HG02763 (cell line): ENCODE measurements around the gene ADGRD1.

Experiments used
- ATAC-seq: cut with Tn5 transposase; IDR thresholded peaks from one replicate; pipeline ENCODE4 v1.9.1; 2021; ENCODE audit warnings: mild to moderate bottlenecking, moderate library complexity; ENCODE audit not compliant: unreplicated experiment

The ADGRD1 gene

DNA sequence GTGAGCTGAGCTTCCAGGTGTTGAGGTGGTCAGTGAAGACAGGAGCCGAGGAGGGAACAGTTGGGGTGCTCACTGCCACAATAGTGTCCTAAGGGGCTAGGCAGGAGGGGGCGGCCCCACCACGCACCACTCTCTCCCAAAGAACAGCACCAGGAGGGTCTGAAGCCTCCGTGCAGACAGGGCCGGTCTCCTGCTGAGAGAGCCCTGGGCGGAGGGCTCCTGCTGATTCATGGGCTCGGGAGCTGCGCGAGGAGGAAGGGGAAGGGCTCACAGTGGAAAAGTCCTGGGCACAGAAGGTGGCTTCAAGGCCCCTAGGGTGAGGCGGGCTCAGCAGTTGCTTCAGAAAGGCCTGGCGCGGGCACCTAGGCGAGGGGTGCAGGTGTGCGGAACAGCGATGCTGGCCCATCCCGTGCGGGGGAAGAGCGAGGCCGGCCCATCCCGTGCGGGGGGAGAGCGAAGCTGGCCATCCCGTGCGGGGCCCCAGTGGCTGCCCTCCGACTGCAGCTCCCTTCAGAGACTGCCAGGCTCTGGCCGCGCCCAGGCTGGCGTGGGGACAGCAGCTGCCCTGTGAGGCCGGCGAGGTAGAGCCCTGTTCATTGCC lies 176.7 kb downstream of the ADGRD1 start:
- no peak for ATAC-seq

DNA sequence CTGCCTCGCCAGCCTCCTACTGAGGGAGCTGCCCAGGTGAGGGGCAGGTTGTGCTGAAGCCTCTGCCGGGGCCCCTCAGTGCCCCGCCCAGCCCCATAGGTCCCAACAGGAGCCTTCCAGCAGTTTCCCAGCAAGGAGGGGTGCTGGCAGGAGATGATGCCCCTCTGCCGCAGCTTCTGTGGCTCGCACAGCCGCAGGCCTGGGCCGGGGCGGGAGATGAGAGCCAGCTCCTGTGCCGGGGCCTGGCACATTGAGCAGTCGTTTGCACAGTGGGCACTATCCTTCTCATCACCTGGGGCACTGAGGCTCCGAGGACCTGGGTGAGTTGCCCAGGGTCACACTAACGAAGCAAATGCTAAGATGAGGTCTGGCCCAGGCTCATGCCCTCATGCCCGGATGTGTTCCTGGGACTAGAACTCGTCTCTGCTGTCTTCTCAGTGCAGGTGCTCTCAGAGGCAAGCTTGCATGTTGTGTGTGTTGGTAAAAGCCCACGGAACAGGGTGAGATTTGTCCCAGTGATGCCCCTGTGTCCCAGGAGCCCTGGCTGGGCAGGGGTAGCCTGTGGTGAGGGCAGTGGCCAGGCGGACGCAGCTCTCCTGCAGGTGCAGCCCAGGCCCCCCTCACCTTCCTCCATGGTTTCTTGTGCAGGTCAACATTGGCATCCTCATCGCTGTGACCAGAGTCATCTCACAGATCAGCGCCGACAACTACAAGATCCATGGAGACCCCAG lies 177.5 kb downstream of the ADGRD1 start:
- no peak for ATAC-seq

DNA sequence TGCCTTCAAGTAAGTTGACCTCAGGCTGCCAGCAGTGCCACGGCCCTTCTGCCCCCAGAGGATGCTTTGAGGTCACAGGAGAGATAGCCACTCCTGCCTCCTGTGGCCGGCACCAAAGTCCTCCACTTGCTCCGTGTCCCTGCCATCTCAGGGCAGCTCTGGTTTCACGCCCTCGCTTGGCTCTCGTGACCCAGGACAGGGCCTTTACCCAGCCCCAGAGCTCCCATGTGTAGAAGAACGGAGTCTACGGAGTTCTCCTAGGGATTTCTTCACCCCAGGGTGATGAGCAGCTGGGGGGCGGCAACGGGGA lies 178.1 kb downstream of the ADGRD1 start:
- ATAC-seq, result no peak

DNA sequence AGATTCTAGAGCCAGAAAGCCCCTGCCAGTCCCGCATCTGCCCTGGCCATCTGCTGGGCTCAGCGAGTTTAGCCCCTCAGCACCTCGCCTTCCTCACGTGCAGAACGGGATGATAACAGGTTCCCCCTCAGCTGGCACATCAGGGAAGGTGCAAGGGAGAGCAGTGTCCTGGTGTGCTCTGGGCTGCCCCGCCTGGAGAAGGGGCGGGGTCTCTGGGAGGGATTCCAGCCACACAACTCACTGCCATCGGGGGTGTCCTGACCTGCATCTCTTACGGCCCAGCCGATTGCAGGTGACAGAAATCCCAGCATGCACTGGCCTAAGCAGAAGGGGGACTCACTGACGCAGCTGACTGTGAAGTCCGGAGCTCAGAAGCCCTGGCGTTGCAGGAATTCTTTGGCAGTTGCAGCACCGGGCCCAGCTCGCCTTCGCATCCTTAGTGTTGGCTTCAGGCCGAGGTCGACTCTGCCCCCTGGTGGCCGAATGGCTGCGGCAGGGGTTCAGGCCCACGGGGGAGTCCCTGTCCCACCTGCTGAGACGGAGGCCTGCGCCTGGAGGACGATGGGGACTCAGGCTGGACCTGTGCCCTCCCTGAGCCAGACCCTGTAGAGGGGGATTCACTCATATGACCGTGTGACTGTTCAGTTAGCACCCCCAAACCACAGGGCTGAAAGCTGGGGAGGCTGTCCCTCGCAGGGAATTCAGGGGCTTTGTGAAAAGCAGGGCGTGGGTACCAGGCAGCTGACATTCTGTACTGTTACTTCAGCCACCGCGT lies 178.6 kb downstream of the ADGRD1 start:
- ATAC-seq, result peak; percentile 59

DNA sequence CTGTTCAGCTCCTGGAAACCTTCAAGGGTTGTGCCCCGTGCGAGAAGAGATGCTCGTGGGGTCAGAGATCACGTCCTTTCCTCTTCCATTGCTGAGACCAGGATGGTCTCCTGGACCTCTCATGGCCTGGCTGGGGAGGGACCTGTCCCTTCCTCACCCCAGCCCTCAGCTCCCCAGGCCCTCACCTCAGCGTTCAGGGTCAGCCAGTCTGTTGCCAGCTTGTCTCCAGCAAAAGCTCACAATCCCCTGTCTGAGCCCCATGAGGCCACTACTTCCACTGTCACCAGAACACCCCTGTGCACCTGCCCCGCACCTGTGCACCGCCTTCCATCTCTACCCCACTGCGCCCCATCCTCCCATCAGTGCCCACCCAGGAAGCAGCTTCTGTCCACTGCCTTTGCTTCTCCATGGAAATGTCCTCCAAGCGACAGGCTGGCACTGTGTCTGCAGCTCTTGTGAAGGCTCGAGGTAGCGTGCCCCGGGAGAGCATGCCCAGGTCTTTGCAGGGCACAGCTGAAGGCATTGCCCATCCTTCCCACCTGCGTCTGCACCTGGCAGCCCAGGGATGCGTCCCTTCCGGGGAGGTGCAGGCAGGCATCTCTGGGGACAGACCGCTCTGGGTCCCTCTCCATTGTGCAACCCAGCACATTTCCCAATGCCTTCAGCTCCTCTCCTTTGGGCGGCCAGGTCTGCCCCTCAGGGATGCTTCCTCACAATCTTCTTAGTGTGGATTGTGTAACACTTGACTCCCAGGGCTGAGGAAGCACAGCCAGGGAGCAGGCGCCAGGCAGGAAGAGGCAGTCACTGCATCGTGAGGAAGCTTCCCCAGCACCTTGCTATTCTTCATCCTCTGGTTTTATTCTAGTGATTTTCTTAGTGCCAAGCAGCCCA lies 179.6 kb downstream of the ADGRD1 start:
- ATAC-seq, result no peak

DNA sequence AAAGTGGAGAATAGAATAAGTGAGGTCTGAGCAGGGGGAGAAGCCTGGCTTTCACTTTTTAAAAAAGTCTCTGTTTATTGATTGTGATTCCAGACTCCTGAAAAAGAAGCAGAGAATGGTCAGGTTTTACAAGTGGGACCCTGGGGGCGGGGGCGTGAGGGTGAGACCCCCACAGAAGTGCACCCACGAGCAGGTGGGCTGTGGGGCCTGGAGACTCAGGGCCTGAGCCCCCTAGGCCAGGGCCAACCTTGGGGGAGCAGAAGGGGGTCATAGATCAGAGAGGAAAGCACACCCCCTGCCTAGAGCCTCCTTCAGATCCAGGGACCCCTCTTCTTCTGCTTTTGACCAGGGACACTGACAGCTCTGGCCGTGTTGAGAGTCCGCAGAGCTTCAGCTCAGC lies 180.3 kb downstream of the ADGRD1 start:
- no peak for ATAC-seq

DNA sequence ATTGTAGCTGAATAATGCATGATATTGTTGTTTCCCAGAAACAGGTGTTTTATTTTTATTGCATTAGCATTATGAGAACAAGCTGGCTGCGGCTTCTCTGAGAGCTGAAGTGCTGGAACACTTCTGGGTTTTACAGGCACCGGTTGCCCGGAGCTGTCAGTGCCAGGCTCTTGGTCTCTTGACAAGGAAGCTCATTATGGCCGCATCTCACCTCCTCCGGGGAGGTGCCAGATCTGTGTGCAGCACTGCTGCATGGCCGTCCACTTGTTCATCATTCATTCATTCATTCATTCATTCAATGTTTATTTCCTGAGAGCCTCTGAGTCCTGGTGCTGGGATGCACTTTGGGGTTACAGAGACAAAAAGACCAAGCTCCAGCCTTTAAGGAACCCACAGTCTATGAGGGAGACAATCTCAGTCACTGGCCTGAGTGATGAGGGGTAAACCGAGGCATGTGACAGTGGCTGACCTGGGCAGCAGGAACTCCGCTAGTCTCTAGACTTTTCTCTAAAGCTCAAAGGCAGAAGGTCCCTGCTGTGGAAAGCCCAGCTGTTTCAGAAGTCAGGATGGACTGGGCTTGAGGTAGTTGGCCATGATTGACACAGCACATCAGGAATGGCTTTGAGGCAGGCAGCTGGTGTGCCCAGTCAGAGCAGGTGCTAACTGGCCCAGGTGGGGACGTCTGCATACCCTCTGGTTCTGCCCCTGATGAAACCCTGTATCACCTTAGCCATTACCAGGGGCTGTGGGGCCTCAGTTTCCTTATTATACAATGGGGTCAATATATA lies 181.0 kb downstream of the ADGRD1 start:
- no peak for ATAC-seq

DNA sequence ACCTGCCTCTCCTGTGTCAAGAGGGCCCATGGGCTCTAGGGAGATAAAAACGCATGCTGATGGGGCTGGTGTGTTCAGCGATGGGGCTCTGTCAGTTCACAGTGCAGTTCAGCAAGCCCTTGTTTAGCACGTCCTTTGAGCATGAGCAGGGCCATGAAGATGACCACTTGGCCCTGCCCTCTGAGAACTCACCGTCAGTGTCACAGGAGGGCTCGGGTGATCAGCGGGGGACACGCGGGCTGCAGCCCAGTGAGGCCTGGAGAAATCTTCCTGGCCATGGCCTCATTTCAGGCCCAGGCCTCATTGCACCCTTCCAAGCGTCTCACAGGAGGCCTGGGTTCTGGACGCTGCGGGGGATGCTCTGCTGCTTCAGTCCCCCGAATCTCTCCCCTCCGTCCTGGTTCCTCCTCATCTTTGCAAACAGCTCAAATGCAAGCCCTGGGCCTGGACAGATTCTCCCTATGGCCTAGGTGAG lies 181.6 kb downstream of the ADGRD1 start:
- no peak for ATAC-seq

DNA sequence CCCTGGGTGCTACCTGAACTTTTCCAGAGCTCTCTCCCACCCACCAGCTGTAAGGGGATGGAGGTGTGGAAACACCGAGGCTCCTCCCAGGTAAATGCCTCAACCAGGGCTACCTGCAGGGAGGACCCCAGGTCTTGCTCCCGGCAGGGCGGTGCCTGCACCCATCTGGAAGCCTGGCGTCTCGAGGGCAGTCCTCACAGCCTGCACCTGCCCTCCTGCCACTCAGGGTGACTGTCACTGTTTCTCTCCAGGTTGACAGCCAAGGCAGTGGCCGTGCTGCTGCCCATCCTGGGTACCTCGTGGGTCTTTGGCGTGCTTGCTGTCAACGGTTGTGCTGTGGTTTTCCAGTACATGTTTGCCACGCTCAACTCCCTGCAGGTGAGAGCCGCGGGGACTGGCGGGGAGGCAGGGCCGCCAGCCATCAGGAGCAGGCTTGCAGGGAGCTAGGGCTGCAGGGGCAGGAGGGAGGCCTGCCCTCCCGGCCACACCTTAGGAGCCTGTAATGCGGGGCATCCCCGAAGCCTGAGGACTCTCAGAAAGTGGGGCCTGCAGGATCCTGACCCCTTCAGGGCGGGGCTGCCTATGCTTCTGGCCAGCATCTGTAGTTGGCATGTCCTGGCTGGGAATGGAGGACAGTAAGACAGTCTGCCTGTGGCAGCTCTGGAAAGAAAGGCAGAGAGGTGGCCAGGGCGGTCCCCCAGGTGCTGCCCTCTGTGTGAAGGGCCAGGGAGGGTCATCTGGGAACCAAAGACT lies 182.3 kb downstream of the ADGRD1 start:
- no peak for ATAC-seq

DNA sequence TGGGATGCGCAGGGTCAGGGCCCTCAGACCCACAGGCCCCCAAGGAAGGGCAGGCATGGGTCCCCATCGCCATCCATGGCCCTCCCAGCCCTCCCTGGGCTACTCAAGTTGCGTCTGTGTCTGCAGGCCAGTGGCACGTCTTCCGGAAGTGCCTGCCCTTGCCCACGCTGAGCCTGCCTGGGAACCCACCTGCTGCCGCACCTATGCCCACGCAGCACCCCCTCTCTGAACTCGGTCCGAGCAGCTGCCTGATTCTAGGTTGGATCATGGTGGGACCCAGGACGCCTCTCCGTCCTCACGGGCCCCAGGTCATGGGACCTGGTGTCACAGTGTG lies 182.8 kb downstream of the ADGRD1 start:
- no peak for ATAC-seq

DNA sequence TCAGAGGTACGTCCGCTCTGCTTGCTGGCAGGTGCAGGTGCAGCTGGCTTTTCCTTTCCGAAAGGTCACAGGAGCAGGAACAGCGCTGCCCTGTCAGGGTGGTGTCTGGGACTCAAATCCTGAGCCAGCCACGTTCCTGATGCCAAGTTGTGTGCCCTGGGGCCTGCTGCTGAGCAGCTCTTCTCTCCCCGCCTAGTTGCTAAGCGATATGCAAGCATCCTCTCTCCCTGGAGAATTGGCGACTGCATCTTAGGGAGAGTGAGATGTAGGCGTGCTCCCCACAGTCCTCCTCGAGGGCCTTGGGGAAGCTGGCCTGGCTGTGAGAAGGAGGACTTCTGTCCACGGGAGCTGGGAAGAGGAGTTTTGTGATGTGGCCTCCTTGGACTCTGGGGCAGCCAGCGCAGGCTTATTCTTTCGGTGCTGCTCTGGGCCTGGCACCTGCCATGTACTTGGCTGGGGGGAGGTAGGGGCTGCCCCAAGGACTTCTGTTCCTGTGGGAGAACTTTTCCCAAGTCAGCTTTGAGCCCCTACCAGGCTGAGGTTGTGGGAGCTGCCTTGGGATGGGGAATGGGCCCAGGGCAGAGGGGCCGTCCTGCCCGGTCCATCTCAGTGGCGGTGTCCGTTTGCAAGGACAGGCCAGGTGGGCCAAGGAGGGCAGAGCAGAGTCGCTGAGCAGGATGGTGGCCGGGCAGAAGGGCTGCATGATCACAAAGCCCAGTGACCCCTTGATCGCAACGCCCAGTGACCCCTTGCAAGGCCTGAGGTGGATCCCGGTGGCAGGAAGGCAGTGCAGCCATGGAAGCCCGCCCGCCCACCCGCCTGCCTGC lies 183.5 kb downstream of the ADGRD1 start:
- ATAC-seq, result no peak

DNA sequence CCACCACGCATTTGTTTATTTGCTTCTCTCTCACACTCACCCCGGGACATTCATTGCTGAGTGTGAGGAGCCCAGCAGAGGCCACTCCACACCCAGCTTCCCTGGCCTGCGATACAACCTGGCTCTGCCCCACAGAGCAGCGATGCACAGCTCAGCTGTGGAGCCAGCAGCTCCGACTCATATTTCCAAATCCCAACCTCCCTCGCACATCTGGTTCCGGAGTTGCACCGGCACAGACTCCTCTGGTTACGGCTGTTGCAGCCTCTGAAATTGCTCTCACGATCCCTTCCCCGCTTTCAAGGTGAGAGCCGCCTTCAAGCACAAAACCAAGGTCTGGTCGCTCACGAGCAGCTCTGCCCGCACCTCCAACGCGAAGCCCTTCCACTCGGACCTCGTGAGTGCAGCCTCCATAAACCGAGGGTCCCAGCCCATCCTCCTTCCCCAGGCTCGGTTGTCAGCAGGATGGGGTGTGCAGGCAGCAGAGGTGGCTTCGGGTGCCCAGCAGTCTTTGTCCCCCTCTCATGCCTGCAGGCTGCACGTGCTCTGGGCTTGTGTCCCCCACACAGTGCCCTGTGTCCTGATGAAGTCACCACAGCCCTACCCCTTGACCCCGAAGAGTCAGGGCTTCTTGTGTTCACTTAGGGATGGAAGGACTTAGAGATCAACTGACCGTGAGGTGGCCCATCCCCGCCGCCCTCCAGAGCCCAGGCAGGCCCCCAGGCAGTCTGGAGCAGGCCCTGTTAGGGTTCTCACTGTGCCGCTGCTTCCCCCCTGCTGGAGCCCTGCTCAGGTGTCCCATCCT lies 184.3 kb downstream of the ADGRD1 start:
- ATAC-seq, result no peak

DNA sequence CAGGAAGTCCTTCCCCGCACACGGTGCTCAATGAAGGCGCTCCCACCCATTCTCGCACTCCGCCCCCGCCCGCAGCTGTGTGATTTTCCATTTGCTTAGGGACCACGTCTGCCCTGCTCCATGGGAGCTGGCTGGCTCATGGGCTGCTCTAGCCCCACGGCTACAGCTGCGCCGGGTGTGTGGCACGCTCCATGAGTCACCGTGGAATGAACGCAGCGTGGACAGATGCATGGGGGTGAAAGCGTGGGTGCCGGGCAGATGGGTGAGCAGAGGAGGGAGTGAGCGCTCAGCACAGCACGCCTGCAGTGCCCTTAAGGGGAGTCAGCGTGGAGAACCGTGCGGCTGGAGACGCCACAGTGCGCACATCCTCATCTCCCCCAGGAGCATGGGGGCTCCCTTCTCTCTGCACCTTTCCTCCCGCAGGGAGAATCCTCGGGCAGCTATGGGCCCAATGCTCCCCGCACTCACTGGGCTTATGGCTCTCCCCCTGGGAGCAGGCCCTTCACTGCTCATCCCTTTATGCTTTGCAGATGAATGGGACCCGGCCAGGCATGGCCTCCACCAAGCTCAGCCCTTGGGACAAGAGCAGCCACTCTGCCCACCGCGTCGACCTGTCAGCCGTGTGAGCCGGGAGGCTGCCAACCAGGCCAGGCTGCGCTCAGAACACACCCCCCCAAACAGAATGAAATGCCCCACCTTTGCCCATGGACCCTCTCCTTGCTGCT lies 185.1 kb downstream of the ADGRD1 start:
- ATAC-seq, result no peak

DNA sequence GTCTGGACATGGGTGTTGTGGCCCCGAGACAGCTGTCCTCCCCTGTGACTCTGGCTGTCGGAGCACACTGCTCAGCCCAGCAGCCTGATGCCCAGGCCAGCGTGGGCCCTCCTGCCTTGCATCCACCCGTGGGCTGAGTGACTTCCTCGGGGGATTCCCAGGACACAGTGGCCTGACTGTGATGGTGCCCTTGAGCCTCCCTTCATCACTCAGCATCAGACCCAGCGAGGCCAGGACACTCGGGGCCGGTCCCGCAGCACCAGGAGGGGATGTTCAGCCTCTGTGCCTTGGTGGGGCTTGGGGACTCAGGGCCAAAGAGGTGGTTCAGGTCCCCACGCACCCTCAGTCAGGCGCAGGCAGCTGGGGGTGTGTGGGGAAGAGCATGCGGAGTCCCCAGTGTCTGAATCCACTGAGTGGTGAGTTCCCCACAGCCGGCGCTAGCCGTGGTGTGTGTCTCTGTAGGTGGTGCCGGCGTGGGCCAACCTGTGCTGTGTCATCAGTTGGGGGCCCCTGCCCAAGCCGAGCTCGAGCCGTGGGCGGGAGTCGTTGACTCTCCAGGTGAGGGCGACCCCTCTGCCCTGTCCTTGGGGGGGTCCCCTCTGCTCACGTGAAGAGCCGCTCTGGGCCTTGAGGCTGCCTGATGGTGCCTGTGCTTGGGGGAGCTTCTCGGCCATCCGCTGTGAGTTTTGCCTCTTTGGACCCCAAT lies 185.8 kb downstream of the ADGRD1 start:
- no peak for ATAC-seq

DNA sequence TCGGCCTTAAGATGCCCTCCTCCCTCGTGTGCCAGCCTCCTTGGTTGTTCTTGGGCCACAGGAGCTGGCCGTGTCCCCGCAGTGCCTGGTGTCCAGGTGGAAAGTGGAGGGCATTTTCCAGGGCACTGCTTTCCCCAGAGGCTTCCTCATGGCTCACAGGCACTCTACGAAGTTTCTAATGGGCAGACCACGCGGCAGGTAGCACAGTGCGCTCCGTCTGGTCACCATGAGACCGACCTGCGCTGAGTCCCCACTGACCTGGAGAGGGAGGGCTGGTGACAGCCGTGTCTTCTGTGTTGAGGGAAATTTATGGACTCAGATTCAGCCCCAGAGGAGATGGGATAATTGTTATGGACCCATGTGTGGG lies 186.3 kb downstream of the ADGRD1 start:
- ATAC-seq, result no peak

DNA sequence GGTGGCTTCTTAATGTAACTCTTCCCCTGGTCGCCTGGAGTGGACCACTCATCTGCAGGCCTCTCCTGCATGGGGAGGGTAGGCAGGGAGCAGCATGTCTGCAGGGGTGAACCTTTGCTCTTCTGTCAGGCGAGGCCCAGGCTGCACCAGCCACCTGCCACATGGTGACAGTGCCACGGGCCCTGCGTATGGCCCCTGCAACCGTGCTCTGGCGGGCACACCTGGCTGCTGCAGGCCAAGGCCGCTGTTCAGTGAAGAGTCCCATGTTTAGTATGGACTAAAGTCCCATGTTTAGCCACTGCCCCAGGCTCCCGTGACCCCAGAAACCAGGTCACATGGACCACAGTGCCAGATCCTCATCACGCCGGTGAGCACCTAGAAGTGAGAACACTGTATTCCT lies 187.0 kb downstream of the ADGRD1 start:
- no peak for ATAC-seq

DNA sequence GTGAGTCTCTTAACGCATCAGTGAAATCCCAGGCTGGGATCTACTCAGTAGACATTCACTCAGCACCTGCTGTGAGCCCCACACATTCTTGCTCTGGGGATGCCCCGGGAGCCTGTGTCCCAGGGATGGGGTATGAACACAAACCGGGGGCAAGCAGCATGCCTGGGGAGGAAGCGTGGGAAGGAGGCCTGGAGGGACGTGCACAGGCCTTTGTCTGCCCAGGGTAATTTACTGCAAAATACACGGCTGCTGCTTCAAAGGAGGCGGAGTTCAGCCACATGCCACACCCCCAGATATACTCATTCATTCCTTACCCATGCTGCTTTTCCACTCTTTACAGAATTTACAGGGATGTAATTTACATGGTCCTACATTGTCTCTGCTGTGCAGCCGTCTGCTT lies 187.8 kb downstream of the ADGRD1 start:
- no peak for ATAC-seq
